SU-DHL-6 (cell line): ENCODE results near the gene MYH16.
"Not testable (repeated sequence)": the region's sequence is repeated elsewhere in the genome, so short reads cannot be mapped to it uniquely, and the experiment has no call there.

Experiments used
- H2AFZ ChIP-seq: fragments of 200-600 bp; sonication (generic); 2 replicates; pipeline ENCODE4 v1.6.1; 2014; ENCODE audit warnings: low read depth, mild to moderate bottlenecking, moderate library complexity, mixed read lengths, antibody characterized with exemption, low read length; ENCODE audit not compliant: severe bottlenecking
- H3F3A ChIP-seq: fragments of 200-600 bp; shearing (Covaris generic); 2 replicates; pipeline ENCODE4 v1.6.0; 2016; ENCODE audit warnings: antibody characterized with exemption, mild to moderate bottlenecking; ENCODE audit not compliant: insufficient read depth
- H3K27ac ChIP-seq: fragments of 200-600 bp; sonication (generic); 2 replicates; pipeline ENCODE4 v1.5.1; 2016; ENCODE audit warnings: low read depth, mild to moderate bottlenecking, low read length, moderate library complexity, mixed read lengths
- H3K27me3 ChIP-seq: fragments of 200-600 bp; sonication (generic), shearing (Covaris generic); 2 replicates; pipeline ENCODE4 v1.6.0; 2014; ENCODE audit warnings: mild to moderate bottlenecking, low read length
- H3K36me3 ChIP-seq: fragments of 200-600 bp; sonication (generic); 2 replicates; pipeline ENCODE4 v1.6.1; 2014; ENCODE audit warnings: mild to moderate bottlenecking, low read length, mixed read lengths
- H3K4me2 ChIP-seq: fragments of 300-600, 200-600 bp; shearing (Covaris generic), sonication (generic); 2 replicates; pipeline ENCODE4 v1.6.0; 2014; ENCODE audit warnings: low read length, low read depth, mild to moderate bottlenecking; ENCODE audit not compliant: poor library complexity, severe bottlenecking
- H3K4me3 ChIP-seq: fragments of 200-600 bp; sonication (generic); 2 replicates; pipeline ENCODE4 v1.5.1; 2014; ENCODE audit warnings: antibody characterized with exemption, low read length, mild to moderate bottlenecking, mixed read lengths; ENCODE audit not compliant: insufficient read depth, poor library complexity, severe bottlenecking
- H3K79me2 ChIP-seq: fragments of 200-600 bp; sonication (generic); 2 replicates; pipeline ENCODE4 v1.6.1; 2014; ENCODE audit warnings: mild to moderate bottlenecking, low read length, moderate library complexity; ENCODE audit not compliant: insufficient read depth
- H3K9ac ChIP-seq: fragments of 200-600 bp; sonication (generic); 2 replicates; pipeline ENCODE4 v1.7.0; 2014; ENCODE audit warnings: mild to moderate bottlenecking, low read length
- H3K9me2 ChIP-seq: fragments of 200-600 bp; sonication (generic); replicated peaks from 2 replicates; pipeline ENCODE4 v1.6.1; 2014; ENCODE audit warnings: low read length; ENCODE audit not compliant: insufficient read depth
- H3K9me3 ChIP-seq: fragments of 200-600 bp; sonication (generic); 2 replicates; pipeline ENCODE4 v1.6.1; 2014; ENCODE audit warnings: low read length, mixed read lengths; ENCODE audit not compliant: insufficient read depth
- H4K20me1 ChIP-seq: fragments of 200-600 bp; sonication (generic); 2 replicates; pipeline ENCODE4 v1.6.1; 2014; ENCODE audit warnings: low read depth, mild to moderate bottlenecking, antibody characterized with exemption, low read length, moderate library complexity, mixed read lengths
- CTCF ChIP-seq: fragments of 200-600 bp; sonication (generic); IDR thresholded peaks from one replicate; pipeline ENCODE4 v1.5.1; 2017; ENCODE audit warnings: antibody characterized with exemption, mild to moderate bottlenecking, low read length, moderate library complexity; ENCODE audit not compliant: insufficient read depth, poor library complexity, severe bottlenecking
- EZH2phosphoT487 ChIP-seq: fragments of 200-600 bp; sonication (generic), shearing (Covaris generic); conservative IDR thresholded peaks from 2 replicates; pipeline ENCODE4 v1.6.1; 2018; ENCODE audit warnings: mild to moderate bottlenecking, antibody characterized with exemption, low read length, moderate library complexity, mixed read lengths

MYH16 gene

GRCh38 chr7:99313204-99313573 lies 40.5 kb downstream of the MYH16 start:
- Histone ChIP-seq H2AFZ (no peak overlapping the region), H3K9ac (no peak overlapping the region), H3K9me3 (no peaks in the 10 kb centered on the region), H3K9me2 (no peaks in the 10 kb centered on the region), H3K79me2 (no peaks in the 10 kb centered on the region), H3K27ac (no peak overlapping the region), H3K4me2 (no peak overlapping the region), H3K4me3 (no peak overlapping the region), H3F3A (peaks cover under 1% of the 10 kb centered on the region; the same call in 1 of the 2 replicates), H3K36me3 (no peaks in the 10 kb centered on the region), H3K27me3 (no peaks in the 10 kb centered on the region), H4K20me1 (no peaks in the 10 kb centered on the region)
- TF ChIP-seq EZH2phosphoT487 = no peak
- TF ChIP-seq CTCF = no peak

GRCh38 chr7:99314504-99314903 lies 41.9 kb downstream of the MYH16 start:
- Histone ChIP-seq H3K27me3 (no peaks in the 10 kb centered on the region), H3K9me2 (no peaks in the 10 kb centered on the region), H2AFZ (no peak overlapping the region), H3K9me3 (no peaks in the 10 kb centered on the region), H3K4me3 (no peak overlapping the region), H3K27ac (no peak overlapping the region), H3K36me3 (no peaks in the 10 kb centered on the region), H4K20me1 (no peaks in the 10 kb centered on the region), H3F3A (peaks cover 3% of the 10 kb centered on the region; the same call in 1 of the 2 replicates), H3K4me2 (no peak overlapping the region), H3K9ac (no peak overlapping the region), H3K79me2 (no peaks in the 10 kb centered on the region)
- TF ChIP-seq EZH2phosphoT487 = no peak
- no peak for TF ChIP-seq CTCF

GRCh38 chr7:99320371-99320770 lies 47.7 kb downstream of the MYH16 start:
- Histone ChIP-seq H2AFZ (no peak overlapping the region), H3K9me3 (no peaks in the 10 kb centered on the region), H3K36me3 (no peaks in the 10 kb centered on the region), H3K4me2 (no peak overlapping the region), H3F3A (peaks cover 3% of the 10 kb centered on the region; the same call in 1 of the 2 replicates), H3K79me2 (peaks cover 8% of the 10 kb centered on the region), H3K9ac (no peak overlapping the region), H3K27ac (no peak overlapping the region), H3K4me3 (no peak overlapping the region), H4K20me1 (no peaks in the 10 kb centered on the region), H3K9me2 (no peaks in the 10 kb centered on the region), H3K27me3 (no peaks in the 10 kb centered on the region)
- TF ChIP-seq EZH2phosphoT487 (no peak), CTCF (no peak)

GRCh38 chr7:99322659-99323058 lies 50.0 kb downstream of the MYH16 start:
- H3K4me3 ChIP-seq, H3K9ac ChIP-seq, H3K9me2 ChIP-seq, H3K27ac ChIP-seq, H3K4me2 ChIP-seq, H3K9me3 ChIP-seq, H4K20me1 ChIP-seq, H2AFZ ChIP-seq, H3F3A ChIP-seq, H3K27me3 ChIP-seq, H3K36me3 ChIP-seq: not testable (repeated sequence)
- H3K79me2 ChIP-seq = peaks cover 29% of the 10 kb centered on the region
